ENCODE measurements around the gene NDUFA7. TPM values are rescaled to one million over a fixed set of nuclear protein-coding genes. Genes with fewer than 3 reads are reported as not detected.

NDUFA7 gene
- total RNA-seq, 1 donor from 2014 or later = 39.9 TPM

DNA sequence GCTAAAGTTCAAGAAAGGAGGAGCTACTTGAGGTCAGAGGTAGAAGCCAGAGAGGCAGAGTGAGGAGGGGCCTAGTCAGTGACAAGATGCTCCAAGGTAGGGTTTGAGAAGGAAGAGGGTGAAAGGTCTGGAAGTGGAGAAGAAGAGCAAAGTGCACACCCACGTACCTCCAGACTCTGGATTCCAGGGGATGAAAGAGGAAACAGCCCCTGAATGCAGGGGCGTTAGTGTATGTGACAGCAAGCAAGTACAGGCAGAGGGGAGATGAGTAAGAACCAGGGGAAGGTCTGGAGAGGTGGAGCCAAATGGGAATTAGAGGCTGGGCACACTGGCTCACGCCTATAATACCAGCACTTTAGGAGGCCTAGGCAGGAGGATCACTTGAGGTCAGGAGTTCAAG, 8.8 kb upstream of the NDUFA7 start:
- TF ChIP-seq, protein P1, sequence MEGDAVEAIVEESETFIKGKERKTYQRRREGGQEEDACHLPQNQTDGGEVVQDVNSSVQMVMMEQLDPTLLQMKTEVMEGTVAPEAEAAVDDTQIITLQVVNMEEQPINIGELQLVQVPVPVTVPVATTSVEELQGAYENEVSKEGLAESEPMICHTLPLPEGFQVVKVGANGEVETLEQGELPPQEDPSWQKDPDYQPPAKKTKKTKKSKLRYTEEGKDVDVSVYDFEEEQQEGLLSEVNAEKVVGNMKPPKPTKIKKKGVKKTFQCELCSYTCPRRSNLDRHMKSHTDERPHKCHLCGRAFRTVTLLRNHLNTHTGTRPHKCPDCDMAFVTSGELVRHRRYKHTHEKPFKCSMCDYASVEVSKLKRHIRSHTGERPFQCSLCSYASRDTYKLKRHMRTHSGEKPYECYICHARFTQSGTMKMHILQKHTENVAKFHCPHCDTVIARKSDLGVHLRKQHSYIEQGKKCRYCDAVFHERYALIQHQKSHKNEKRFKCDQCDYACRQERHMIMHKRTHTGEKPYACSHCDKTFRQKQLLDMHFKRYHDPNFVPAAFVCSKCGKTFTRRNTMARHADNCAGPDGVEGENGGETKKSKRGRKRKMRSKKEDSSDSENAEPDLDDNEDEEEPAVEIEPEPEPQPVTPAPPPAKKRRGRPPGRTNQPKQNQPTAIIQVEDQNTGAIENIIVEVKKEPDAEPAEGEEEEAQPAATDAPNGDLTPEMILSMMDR (IDR thresholded peaks at IDR 0.05; ENCODE audit: unreplicated experiment) = no peak
- no peak for DNase-seq (ENCODE audit: low spot score)
- Mint-ChIP-seq H3K27ac (ENCODE audit: unreplicated experiment) (peak overlapping the region; percentile 5), H3K36me3 (ENCODE audit: low read depth, unreplicated experiment) (peaks cover 32% of the 10 kb centered on the region), H3K4me1 (ENCODE audit: unreplicated experiment) (peaks cover 14% of the 10 kb centered on the region), H3K4me3 (ENCODE audit: unreplicated experiment) (peak overlapping the region; percentile 62), H3K9me3 (ENCODE audit: unreplicated experiment) (no peaks in the 10 kb centered on the region), H3K27me3 (ENCODE audit: unreplicated experiment) (peaks cover 27% of the 10 kb centered on the region)

DNA sequence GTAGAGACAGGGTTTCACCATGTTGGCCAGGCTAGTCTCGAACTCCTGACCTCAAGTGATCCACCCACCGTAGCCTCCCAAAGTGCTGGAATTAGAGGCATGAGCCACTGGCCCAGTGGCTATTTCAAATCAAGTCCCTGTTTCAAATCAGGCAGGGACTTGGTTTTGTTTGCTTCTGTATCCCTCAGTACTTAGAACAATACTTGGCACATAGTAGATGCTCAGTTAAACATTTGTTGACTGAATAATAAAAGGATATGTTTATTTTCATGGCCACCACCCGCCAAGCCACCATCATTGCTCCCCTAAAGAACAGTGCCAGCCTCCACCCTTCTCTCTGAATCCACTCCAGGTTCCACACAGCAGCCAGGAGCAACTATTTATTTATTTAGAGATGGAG, 4.3 kb upstream of the NDUFA7 start:
- H3K36me3 Mint-ChIP-seq (ENCODE audit: low read depth, unreplicated experiment) = peaks cover 34% of the 10 kb centered on the region
- TF ChIP-seq, protein P1 (IDR thresholded peaks at IDR 0.05; ENCODE audit: unreplicated experiment) = no peak
- H3K9me3 Mint-ChIP-seq (ENCODE audit: unreplicated experiment) = no peaks in the 10 kb centered on the region
- DNase-seq (ENCODE audit: low spot score) = no peak
- peaks cover 30% of the 10 kb centered on the region for H3K4me1 Mint-ChIP-seq (ENCODE audit: unreplicated experiment)
- H3K4me3 Mint-ChIP-seq (ENCODE audit: unreplicated experiment) = no peak overlapping the region
- H3K27me3 Mint-ChIP-seq (ENCODE audit: unreplicated experiment) = peaks cover 18% of the 10 kb centered on the region
- H3K27ac Mint-ChIP-seq (ENCODE audit: unreplicated experiment) = no peak overlapping the region

DNA sequence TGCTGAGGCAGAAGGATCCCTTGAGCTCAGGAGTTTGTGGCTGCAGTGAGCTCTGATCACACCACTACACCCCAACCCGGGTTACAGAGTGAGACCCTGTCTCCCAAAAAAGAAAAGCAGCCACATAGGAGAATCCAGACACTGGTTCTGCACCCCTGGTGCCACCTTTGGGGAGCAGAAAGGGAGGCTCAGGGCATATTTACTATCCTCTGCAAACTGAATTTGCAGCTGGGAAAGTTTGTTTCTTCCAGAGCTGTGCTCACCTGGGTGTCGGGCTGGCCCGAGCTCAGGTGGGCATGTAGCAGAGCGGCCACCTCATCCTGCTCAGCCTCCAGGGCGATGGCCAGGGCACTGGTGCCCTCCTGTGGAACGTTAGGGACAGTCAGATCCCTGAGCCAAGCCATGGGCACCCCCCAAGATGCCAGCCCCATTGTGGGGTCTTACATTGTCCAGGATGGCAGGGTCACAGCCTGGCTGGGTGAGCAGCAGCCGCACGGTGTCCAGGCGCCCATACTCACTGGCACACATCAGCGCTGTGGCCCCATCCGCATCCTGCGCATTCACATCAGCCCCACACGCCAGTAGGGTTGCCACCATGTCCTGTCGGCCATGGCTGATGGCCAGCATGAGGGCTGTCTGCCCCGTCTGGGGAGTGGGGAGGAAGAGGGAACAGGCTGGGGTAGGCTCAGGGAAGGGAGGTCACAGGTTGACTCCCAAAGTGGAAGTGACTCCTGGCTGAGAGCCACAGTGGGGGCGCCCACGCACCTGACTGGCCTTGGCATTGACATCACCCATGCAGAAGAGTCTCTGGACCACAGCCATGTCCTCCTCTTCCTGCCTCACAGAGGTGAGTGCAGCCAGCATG, 3.2 kb upstream of the NDUFA7 start:
- Mint-ChIP-seq H3K4me1 (ENCODE audit: unreplicated experiment) (peaks cover 34% of the 10 kb centered on the region), H3K27ac (ENCODE audit: unreplicated experiment) (no peak overlapping the region), H3K9me3 (ENCODE audit: unreplicated experiment) (no peaks in the 10 kb centered on the region), H3K36me3 (ENCODE audit: low read depth, unreplicated experiment) (peaks cover 29% of the 10 kb centered on the region), H3K27me3 (ENCODE audit: unreplicated experiment) (peaks cover 24% of the 10 kb centered on the region), H3K4me3 (ENCODE audit: unreplicated experiment) (no peak overlapping the region)
- DNase-seq (ENCODE audit: low spot score) = no peak
- TF ChIP-seq, protein P1 (IDR thresholded peaks at IDR 0.05; ENCODE audit: unreplicated experiment) = no peak

DNA sequence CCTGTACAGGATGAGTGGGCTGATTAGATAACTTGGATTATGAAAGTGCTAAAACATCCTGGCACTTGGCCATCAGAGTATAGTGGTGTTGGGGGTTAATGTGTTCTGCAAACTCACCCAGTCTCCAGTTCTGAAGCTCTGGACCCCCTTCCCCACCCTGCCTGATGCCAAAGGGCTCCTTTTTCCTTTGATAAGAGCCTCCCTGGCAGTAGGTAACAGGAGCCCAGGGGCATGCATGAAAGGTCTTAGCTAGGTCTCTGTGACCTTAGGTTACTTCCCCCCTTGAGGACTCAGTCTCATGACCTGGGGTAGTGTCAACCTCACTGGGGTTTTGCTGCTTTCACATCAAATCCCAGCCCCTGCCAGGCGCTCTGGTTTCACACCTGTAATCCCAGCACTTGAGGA, 2.6 kb upstream of the NDUFA7 start:
- Mint-ChIP-seq H3K4me3 (ENCODE audit: unreplicated experiment) (no peak overlapping the region), H3K27me3 (ENCODE audit: unreplicated experiment) (peaks cover 24% of the 10 kb centered on the region), H3K36me3 (ENCODE audit: low read depth, unreplicated experiment) (peaks cover 29% of the 10 kb centered on the region), H3K9me3 (ENCODE audit: unreplicated experiment) (no peaks in the 10 kb centered on the region), H3K27ac (ENCODE audit: unreplicated experiment) (no peak overlapping the region), H3K4me1 (ENCODE audit: unreplicated experiment) (peaks cover 37% of the 10 kb centered on the region)
- TF ChIP-seq, protein P1 (IDR thresholded peaks at IDR 0.05; ENCODE audit: unreplicated experiment) = no peak
- DNase-seq (ENCODE audit: low spot score) = no peak

DNA sequence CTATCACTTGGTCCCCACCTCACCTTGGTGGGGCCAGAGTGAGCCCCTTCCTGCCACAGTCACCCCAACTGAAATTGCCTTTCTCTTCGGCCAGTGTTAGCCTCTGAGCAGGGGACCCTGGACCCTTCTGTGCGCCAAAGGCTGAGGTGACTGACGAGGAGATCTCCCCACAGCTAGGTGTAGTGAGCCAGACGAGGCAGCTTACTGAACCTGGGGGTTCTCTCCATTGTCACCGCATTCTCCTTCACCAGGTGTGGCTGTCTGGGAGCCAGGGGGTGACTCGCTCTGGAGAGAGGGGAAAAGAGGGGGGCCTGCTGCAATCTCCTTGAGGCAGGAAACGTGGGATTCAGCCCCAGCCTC, 1.4 kb upstream of the NDUFA7 start:
- no peaks in the 10 kb centered on the region for H3K9me3 Mint-ChIP-seq (ENCODE audit: unreplicated experiment)
- H3K27ac Mint-ChIP-seq (ENCODE audit: unreplicated experiment) = peak overlapping the region; percentile 36
- DNase-seq (ENCODE audit: low spot score) = no peak
- peaks cover 31% of the 10 kb centered on the region for H3K4me1 Mint-ChIP-seq (ENCODE audit: unreplicated experiment)
- peaks cover 17% of the 10 kb centered on the region for H3K36me3 Mint-ChIP-seq (ENCODE audit: low read depth, unreplicated experiment)
- TF ChIP-seq, protein P1 (IDR thresholded peaks at IDR 0.05; ENCODE audit: unreplicated experiment) = no peak
- peak overlapping the region; percentile 100 for H3K4me3 Mint-ChIP-seq (ENCODE audit: unreplicated experiment)
- peaks cover 19% of the 10 kb centered on the region for H3K27me3 Mint-ChIP-seq (ENCODE audit: unreplicated experiment)

All from endothelial cell (in vitro differentiated cells).